ENCODE results near the gene RSPH6A. TPM values are rescaled to one million over a fixed set of nuclear protein-coding genes. Genes with fewer than 3 reads are reported as not detected.
"Not testable (repeated sequence)": the region's sequence is repeated elsewhere in the genome, so short reads cannot be mapped to it uniquely, and the experiment has no call there.

RSPH6A gene
- total and polyA plus RNA-seq, 2 of the 4 experiments (the other 2 are of a cell fraction), result under 0.01 to 0.09 TPM

DNA sequence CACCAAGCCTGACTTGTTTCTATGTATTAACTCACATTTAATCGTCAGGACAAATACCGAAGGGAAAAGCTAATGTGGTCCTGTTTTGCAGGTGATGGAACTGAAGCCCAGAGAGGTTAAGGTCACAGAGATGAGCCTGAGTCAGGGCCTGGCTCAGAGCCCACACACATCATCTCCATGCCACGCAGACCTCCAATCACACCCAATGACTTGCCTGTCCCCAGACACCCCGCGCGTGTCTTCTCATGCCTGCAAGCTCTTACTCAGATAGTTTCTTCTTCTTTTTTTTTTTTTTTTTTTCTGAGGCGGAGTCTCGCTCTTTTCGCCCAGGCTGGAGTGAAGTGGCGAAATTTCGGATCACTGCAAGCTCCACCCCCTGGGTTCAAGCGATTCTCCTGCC, 62.5 kb downstream of the RSPH6A start:
- Histone ChIP-seq H2BK5ac (ENCODE audit: low read depth, low read length, poor library complexity, severe bottlenecking) (no peak overlapping the region), H3K79me1 (ENCODE audit: low read depth in 1 of 2, low read length in 2 of 2) (no peaks in the 10 kb centered on the region), H2BK15ac (ENCODE audit: low read depth, low read length) (no peak overlapping the region), H2AK9ac (replicated peaks; ENCODE audit: low read depth, low read length, poor library complexity) (no peak overlapping the region), H3K4me1 (ENCODE audit: control insufficient read depth, insufficient read depth, low read length) (no peaks in the 10 kb centered on the region), H3K27ac (ENCODE audit: insufficient read depth, low read length) (no peak overlapping the region), H3K36me3 (ENCODE audit: control insufficient read depth, insufficient read depth, low read length) (no peaks in the 10 kb centered on the region), H3K56ac (ENCODE audit: extremely low read depth, insufficient read depth, low read length) (no peak overlapping the region), H3K9ac (ENCODE audit: low read depth, low read length) (no peak overlapping the region), H3K4ac (ENCODE audit: low read depth, low read length) (no peak overlapping the region), H3K4me2 (ENCODE audit: low read depth, low read length) (no peak overlapping the region), H3K27me3 (ENCODE audit: control insufficient read depth, insufficient read depth, low read length) (peaks cover under 1% of the 10 kb centered on the region; the same call in 1 of the 2 replicates), H3K23ac (ENCODE audit: low read depth, low read length) (no peak overlapping the region), H2AFZ (replicated peaks; ENCODE audit: low read length, poor library complexity) (peak overlapping the region; percentile 51), H3K9me1 (ENCODE audit: insufficient read depth, low read length) (no peaks in the 10 kb centered on the region), H3K14ac (replicated peaks; ENCODE audit: low read depth, low read length) (no peak overlapping the region), H4K8ac (ENCODE audit: low read depth in 2 of 2, low read length in 2 of 2) (no peak overlapping the region), H3K9me3 (ENCODE audit: control insufficient read depth, insufficient read depth, low read length) (no peaks in the 10 kb centered on the region), H2BK120ac (ENCODE audit: low read depth, low read length) (no peak overlapping the region), H4K20me1 (ENCODE audit: insufficient read depth, low read length) (no peaks in the 10 kb centered on the region), H4K5ac (ENCODE audit: low read depth, low read length) (no peak overlapping the region), H2BK20ac (ENCODE audit: low read depth, low read length) (no peak overlapping the region), H4K91ac (ENCODE audit: insufficient read depth, low read depth, low read length) (no peak overlapping the region), H3K18ac (ENCODE audit: low read depth, low read length) (no peak overlapping the region), H2AK5ac (ENCODE audit: low read depth, low read length) (no peak overlapping the region), H3K4me3 (ENCODE audit: insufficient read depth, low read depth, low read length) (no peak overlapping the region)
- DNase-seq (no peak), ATAC-seq (ENCODE audit: low read depth) (no peak)
- no TSS peak for BruUV-seq (replicated peaks)
- intact Hi-C loops (cut with micrococcal nuclease), result no loop called here
- no peak for TF ChIP-seq RFX5 (IDR thresholded peaks at IDR 0.05; ENCODE audit: low read depth, low read length)
- no peak for TF ChIP-seq FOS (IDR thresholded peaks at IDR 0.05; ENCODE audit: low read depth, low read length)
- no peak for TF ChIP-seq BHLHE40 (IDR thresholded peaks at IDR 0.05; ENCODE audit: low read depth, low read length)
- TF ChIP-seq MAZ (IDR thresholded peaks at IDR 0.05; ENCODE audit: borderline replicate concordance, low read depth, low read length), result no peak
- ChIA-PET CTCF (no interaction called here), POLR2A (ENCODE audit: unreplicated experiment) (interaction anchor here (0.7 kb wide), 1 partner anchor 15 kb away, joined by 10 read pairs; no protein-coding TSS in a partner anchor)
- 100% methylated on average over 2 of the region's 12 CpGs; no CpG with 5 or more reads in 1 of the 2 experiments for WGBS, 2 experiments (ENCODE audit: extremely low coverage in 2 of 2, insufficient read length in 1 of 2)
- dilution Hi-C loops (cut with HindIII; ENCODE audit: low sequenced_read_pairs, unreplicated experiment), result no loop called here
- in situ Hi-C loops (cut with MboI; ENCODE audit: low sequenced_read_pairs), result no loop called here

DNA sequence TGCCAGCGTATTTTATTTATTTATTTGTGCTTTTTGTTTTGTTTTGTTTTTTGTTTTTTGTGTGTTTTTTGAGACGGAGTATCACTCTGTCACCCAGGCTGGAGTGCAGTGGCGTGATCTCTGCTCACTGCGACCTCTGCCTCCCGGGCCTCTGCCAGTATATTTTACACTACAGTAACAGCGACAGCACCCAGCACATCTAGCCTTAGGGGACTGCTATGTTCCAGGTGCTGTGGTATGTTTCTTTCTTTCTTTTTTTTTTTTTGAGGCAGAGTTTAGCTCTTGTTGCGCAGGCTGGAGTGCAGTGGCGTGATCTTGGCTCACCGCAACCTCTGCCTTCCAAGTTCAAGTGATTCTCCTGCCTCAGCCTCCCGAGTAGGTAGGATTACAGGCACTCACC, 63.6 kb downstream of the RSPH6A start:
- H3K79me1 ChIP-seq (ENCODE audit: low read depth in 1 of 2, low read length in 2 of 2); H2BK120ac ChIP-seq (ENCODE audit: low read depth, low read length); ATAC-seq (ENCODE audit: low read depth); H3K4me2 ChIP-seq (ENCODE audit: low read depth, low read length); H2BK5ac ChIP-seq (ENCODE audit: low read depth, low read length, poor library complexity, severe bottlenecking); H2AK5ac ChIP-seq (ENCODE audit: low read depth, low read length); in situ Hi-C loops (cut with MboI; ENCODE audit: low sequenced_read_pairs); H3K9me3 ChIP-seq (ENCODE audit: control insufficient read depth, insufficient read depth, low read length); DNase-seq; H3K4me3 ChIP-seq (ENCODE audit: insufficient read depth, low read depth, low read length); H2BK20ac ChIP-seq (ENCODE audit: low read depth, low read length); POLR2A ChIA-PET (ENCODE audit: unreplicated experiment); H3K36me3 ChIP-seq (ENCODE audit: control insufficient read depth, insufficient read depth, low read length); H4K91ac ChIP-seq (ENCODE audit: insufficient read depth, low read depth, low read length); H4K20me1 ChIP-seq (ENCODE audit: insufficient read depth, low read length); H3K9ac ChIP-seq (ENCODE audit: low read depth, low read length); intact Hi-C loops (cut with micrococcal nuclease); H2AK9ac ChIP-seq (replicated peaks; ENCODE audit: low read depth, low read length, poor library complexity); H3K9me1 ChIP-seq (ENCODE audit: insufficient read depth, low read length); H3K18ac ChIP-seq (ENCODE audit: low read depth, low read length); H3K14ac ChIP-seq (replicated peaks; ENCODE audit: low read depth, low read length); H3K56ac ChIP-seq (ENCODE audit: extremely low read depth, insufficient read depth, low read length); H3K23ac ChIP-seq (ENCODE audit: low read depth, low read length); H4K5ac ChIP-seq (ENCODE audit: low read depth, low read length); BruUV-seq (replicated peaks); H2AFZ ChIP-seq (replicated peaks; ENCODE audit: low read length, poor library complexity); H3K4me1 ChIP-seq (ENCODE audit: control insufficient read depth, insufficient read depth, low read length); H3K4ac ChIP-seq (ENCODE audit: low read depth, low read length); H2BK15ac ChIP-seq (ENCODE audit: low read depth, low read length); H3K27me3 ChIP-seq (ENCODE audit: control insufficient read depth, insufficient read depth, low read length); H4K8ac ChIP-seq (ENCODE audit: low read depth in 2 of 2, low read length in 2 of 2); dilution Hi-C loops (cut with HindIII; ENCODE audit: low sequenced_read_pairs, unreplicated experiment); CTCF ChIA-PET; H3K27ac ChIP-seq (ENCODE audit: insufficient read depth, low read length): not testable (repeated sequence)
- no CpG with 5 or more reads among the region's 10 CpGs for WGBS, 2 experiments (ENCODE audit: extremely low coverage in 2 of 2, insufficient read length in 1 of 2)

Data from IMR-90 (cell line).